ENCODE results near the gene MARK3.

- no peak for TF ChIP-seq POLR2AphosphoS5 (IDR thresholded peaks at IDR 0.05; ENCODE audit: low read depth)
- no peak for TF ChIP-seq CTCF (IDR thresholded peaks at IDR 0.05; ENCODE audit: insufficient read depth, low read length)
Measured at GRCh38 chr14:103354141-103354540, 31.1 kb upstream of the MARK3 start.

All from HL-60 (cell line).